ENCODE data around the gene FTSJ3. TPM values are rescaled to one million over a fixed set of nuclear protein-coding genes. Genes with fewer than 3 reads are reported as not detected.

FTSJ3 gene
- total and polyA plus RNA-seq, 2 of the 13 experiments (the other 11 are each of a cell fraction or from before 2014, with no cell fraction given): 26.0 to 64.2 TPM

GRCh38 chr17:63832455-63832854, 5.0 kb upstream of the FTSJ3 start:
- in situ Hi-C loops (cut with HindIII; ENCODE audit: extremely low pct_ligation_motif_present, low pct_unique_long_range_greater_than_20kb) (no loop called here), intact Hi-C loops (cut with micrococcal nuclease; ENCODE audit: unreplicated experiment) (no loop called here)
- Histone ChIP-seq H3K79me2 (ENCODE audit: insufficient read depth, low read length) (peaks cover 28% of the 10 kb centered on the region), H3K27me3 (ENCODE audit: control insufficient read depth in 1 of 2, insufficient read depth in 2 of 2, low read length in 2 of 2) (no peaks in the 10 kb centered on the region; a peak in 1 of 5 replicates), H3K9ac (ENCODE audit: insufficient read depth, low read depth, low read length) (no peak overlapping the region), H3K27ac (ENCODE audit: extremely low read length, insufficient read depth, low read length) (no peak overlapping the region), H3K4me1 (ENCODE audit: insufficient read depth, low read length) (peaks cover 19% of the 10 kb centered on the region), H4K20me1 (ENCODE audit: insufficient read depth, low read length) (0 out of 2 replicates have a peak, but pooled peaks cover 2% of the 10 kb centered on the region), H3K4me3 (replicated peaks in 1 of 3; ENCODE audit: insufficient read depth in 1 of 3, low read depth in 2 of 3, low read length in 3 of 3) (no peak overlapping the region), H3K4me2 (ENCODE audit: low read depth, low read length) (no peak overlapping the region), H3K36me3 (replicated peaks in 1 of 2; ENCODE audit: control insufficient read depth in 1 of 2, insufficient read depth in 2 of 2, low read length in 2 of 2) (peaks cover 60 to 82% of the 10 kb centered on the region in 2 experiments), H2AFZ (ENCODE audit: low read length) (no peak overlapping the region), H3K9me3 (ENCODE audit: low read length) (no peaks in the 10 kb centered on the region)
- FAIRE-seq: no peak
- TF ChIP-seq ONECUT2 (CRISPR knock-in tag; IDR thresholded peaks at IDR 0.05) (no peak), NFIB (CRISPR knock-in tag; IDR thresholded peaks at IDR 0.05; ENCODE audit: borderline replicate concordance) (0 out of 2 replicates have a peak, but pooled peaks have one; percentile 13), POLR2G (IDR thresholded peaks at IDR 0.05; ENCODE audit: low read depth, low read length) (0 out of 2 replicates have a peak, but pooled peaks have one; percentile 34), ZNF331 (CRISPR knock-in tag; IDR thresholded peaks at IDR 0.05) (peak; percentile 34; the same call in 1 of the 2 replicates)
- TF ChIP-seq, protein P1, sequence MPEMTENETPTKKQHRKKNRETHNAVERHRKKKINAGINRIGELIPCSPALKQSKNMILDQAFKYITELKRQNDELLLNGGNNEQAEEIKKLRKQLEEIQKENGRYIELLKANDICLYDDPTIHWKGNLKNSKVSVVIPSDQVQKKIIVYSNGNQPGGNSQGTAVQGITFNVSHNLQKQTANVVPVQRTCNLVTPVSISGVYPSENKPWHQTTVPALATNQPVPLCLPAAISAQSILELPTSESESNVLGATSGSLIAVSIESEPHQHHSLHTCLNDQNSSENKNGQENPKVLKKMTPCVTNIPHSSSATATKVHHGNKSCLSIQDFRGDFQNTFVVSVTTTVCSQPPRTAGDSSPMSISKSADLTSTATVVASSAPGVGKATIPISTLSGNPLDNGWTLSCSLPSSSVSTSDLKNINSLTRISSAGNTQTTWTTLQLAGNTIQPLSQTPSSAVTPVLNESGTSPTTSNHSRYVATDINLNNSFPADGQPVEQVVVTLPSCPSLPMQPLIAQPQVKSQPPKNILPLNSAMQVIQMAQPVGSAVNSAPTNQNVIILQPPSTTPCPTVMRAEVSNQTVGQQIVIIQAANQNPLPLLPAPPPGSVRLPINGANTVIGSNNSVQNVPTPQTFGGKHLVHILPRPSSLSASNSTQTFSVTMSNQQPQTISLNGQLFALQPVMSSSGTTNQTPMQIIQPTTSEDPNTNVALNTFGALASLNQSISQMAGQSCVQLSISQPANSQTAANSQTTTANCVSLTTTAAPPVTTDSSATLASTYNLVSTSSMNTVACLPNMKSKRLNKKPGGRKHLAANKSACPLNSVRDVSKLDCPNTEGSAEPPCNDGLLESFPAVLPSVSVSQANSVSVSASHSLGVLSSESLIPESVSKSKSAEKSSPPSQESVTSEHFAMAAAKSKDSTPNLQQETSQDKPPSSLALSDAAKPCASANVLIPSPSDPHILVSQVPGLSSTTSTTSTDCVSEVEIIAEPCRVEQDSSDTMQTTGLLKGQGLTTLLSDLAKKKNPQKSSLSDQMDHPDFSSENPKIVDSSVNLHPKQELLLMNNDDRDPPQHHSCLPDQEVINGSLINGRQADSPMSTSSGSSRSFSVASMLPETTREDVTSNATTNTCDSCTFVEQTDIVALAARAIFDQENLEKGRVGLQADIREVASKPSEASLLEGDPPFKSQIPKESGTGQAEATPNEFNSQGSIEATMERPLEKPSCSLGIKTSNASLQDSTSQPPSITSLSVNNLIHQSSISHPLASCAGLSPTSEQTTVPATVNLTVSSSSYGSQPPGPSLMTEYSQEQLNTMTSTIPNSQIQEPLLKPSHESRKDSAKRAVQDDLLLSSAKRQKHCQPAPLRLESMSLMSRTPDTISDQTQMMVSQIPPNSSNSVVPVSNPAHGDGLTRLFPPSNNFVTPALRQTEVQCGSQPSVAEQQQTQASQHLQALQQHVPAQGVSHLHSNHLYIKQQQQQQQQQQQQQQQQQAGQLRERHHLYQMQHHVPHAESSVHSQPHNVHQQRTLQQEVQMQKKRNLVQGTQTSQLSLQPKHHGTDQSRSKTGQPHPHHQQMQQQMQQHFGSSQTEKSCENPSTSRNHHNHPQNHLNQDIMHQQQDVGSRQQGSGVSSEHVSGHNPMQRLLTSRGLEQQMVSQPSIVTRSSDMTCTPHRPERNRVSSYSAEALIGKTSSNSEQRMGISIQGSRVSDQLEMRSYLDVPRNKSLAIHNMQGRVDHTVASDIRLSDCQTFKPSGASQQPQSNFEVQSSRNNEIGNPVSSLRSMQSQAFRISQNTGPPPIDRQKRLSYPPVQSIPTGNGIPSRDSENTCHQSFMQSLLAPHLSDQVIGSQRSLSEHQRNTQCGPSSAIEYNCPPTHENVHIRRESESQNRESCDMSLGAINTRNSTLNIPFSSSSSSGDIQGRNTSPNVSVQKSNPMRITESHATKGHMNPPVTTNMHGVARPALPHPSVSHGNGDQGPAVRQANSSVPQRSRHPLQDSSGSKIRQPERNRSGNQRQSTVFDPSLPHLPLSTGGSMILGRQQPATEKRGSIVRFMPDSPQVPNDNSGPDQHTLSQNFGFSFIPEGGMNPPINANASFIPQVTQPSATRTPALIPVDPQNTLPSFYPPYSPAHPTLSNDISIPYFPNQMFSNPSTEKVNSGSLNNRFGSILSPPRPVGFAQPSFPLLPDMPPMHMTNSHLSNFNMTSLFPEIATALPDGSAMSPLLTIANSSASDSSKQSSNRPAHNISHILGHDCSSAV (CRISPR knock-in tag; IDR thresholded peaks at IDR 0.05; ENCODE audit: borderline replicate concordance): no peak
- CTCF ChIA-PET (ENCODE audit: low intra/inter-chr PET ratio, low total read pairs): no interaction called here
- POLR2A ChIA-PET: interaction anchor here (1.1 to 5.2 kb wide), 3 partner anchors 9 to 211 kb away, joined by 4 to 30 read pairs (median 13); partner anchors contain the start of genes CCDC47, DDX42 and MAP3K3
- DNase-seq (ENCODE audit: low spot score): no peak
- WGBS (ENCODE audit: low lambda C conversion rate): 94% methylated on average over 2 of the region's 2 CpGs
- peak; percentile 10; the same call in 2 of the 3 replicates for ATAC-seq
- TSS peak; percentile 26 for BruUV-seq (replicated peaks)

All from HepG2 (cell line).